ENCODE data around the gene KDM8. TPM values are rescaled to one million over a fixed set of nuclear protein-coding genes. Genes with fewer than 3 reads are reported as not detected.
"Not testable (repeated sequence)": the region's sequence is repeated elsewhere in the genome, so short reads cannot be mapped to it uniquely, and the experiment has no call there.

Gene KDM8
- polyA plus RNA-seq, 1 experiment, result 2.5 TPM

- TF ChIP-seq, protein P1, sequence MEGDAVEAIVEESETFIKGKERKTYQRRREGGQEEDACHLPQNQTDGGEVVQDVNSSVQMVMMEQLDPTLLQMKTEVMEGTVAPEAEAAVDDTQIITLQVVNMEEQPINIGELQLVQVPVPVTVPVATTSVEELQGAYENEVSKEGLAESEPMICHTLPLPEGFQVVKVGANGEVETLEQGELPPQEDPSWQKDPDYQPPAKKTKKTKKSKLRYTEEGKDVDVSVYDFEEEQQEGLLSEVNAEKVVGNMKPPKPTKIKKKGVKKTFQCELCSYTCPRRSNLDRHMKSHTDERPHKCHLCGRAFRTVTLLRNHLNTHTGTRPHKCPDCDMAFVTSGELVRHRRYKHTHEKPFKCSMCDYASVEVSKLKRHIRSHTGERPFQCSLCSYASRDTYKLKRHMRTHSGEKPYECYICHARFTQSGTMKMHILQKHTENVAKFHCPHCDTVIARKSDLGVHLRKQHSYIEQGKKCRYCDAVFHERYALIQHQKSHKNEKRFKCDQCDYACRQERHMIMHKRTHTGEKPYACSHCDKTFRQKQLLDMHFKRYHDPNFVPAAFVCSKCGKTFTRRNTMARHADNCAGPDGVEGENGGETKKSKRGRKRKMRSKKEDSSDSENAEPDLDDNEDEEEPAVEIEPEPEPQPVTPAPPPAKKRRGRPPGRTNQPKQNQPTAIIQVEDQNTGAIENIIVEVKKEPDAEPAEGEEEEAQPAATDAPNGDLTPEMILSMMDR (IDR thresholded peaks at IDR 0.05; ENCODE audit: low read depth, low read length), result no peak
These were observed 311 bp upstream of the KDM8 start for GRCh38 chr16:27202923-27203506.

DNA sequence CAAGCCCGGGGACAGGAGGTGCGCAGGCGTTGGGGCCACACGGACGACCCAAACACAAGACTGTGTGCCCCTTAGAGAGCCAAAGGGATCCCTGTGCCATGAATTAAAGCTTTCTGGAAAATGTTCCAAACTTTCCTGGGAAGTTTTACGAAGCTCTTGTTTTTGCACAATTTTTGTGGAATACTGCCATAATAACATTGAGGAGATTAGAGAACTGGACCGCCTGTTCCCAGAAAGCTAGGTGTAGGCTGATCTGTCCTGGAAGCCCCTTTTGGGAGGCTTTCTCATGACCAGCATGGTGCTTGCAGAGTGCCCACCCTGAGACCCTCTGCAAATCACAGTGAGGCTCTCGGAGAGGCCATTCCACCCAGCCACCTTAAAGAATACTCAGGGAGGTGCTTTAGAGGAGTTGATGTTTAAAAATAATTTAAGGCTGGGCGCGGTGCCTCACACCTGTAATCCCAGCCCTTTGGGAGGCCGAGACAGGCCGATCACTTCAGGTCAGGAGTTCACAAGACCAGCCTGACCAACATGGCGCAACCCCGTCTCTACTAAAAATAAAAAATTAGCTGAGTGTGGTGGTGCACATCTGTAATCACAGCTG, 1.1 kb downstream of the KDM8 start:
- TF ChIP-seq, protein P1 (IDR thresholded peaks at IDR 0.05; ENCODE audit: low read depth, low read length), result no peak
- ChIA-PET CTCF (interaction anchor here (0.7 to 3.3 kb wide), 8 partner anchors 10 to 163 kb away, joined by 3 to 18 read pairs (median 4); no protein-coding TSS in a partner anchor), POLR2A (interaction anchor here (0.6 to 1.9 kb wide), 10 partner anchors 12 to 1948 kb away, joined by 3 to 11 read pairs (median 5); no protein-coding TSS in a partner anchor)
- peak overlapping the region; percentile 90 for H3K4me3 ChIP-seq (ENCODE audit: low read depth, low read length)
- no peaks in the 10 kb centered on the region for H3K27me3 ChIP-seq (ENCODE audit: control insufficient read depth, insufficient read depth, low read length)
- DNase-seq (ENCODE audit: low read depth, low spot score), result no peak
- H3K9me3 ChIP-seq (ENCODE audit: control insufficient read depth, insufficient read depth, low read length), result no peaks in the 10 kb centered on the region; the same call in 1 of the 2 replicates
- H3K27ac ChIP-seq (ENCODE audit: low read depth, low read length), result peak overlapping the region; percentile 97

More at GRCh38 chr16:27202923-27203506, 311 bp upstream of the KDM8 start:
- H3K9me3 ChIP-seq (ENCODE audit: control insufficient read depth, insufficient read depth, low read length), result no peaks in the 10 kb centered on the region; the same call in 1 of the 2 replicates
- CTCF ChIA-PET, result interaction anchor here (0.9 to 3.3 kb wide), 7 partner anchors 23 to 250 kb away, joined by 3 to 18 read pairs (median 5); no protein-coding TSS in a partner anchor
- no peaks in the 10 kb centered on the region for H3K27me3 ChIP-seq (ENCODE audit: control insufficient read depth, insufficient read depth, low read length)
- H3K27ac ChIP-seq (ENCODE audit: low read depth, low read length), result peak overlapping the region; percentile 98
- DNase-seq (ENCODE audit: low read depth, low spot score), result no peak
- POLR2A ChIA-PET, result interaction anchor here (0.6 to 1.9 kb wide), 8 partner anchors 8 to 93 kb away, joined by 3 to 11 read pairs (median 6); no protein-coding TSS in a partner anchor
- H3K4me3 ChIP-seq (ENCODE audit: low read depth, low read length), result peak overlapping the region; percentile 93

DNA sequence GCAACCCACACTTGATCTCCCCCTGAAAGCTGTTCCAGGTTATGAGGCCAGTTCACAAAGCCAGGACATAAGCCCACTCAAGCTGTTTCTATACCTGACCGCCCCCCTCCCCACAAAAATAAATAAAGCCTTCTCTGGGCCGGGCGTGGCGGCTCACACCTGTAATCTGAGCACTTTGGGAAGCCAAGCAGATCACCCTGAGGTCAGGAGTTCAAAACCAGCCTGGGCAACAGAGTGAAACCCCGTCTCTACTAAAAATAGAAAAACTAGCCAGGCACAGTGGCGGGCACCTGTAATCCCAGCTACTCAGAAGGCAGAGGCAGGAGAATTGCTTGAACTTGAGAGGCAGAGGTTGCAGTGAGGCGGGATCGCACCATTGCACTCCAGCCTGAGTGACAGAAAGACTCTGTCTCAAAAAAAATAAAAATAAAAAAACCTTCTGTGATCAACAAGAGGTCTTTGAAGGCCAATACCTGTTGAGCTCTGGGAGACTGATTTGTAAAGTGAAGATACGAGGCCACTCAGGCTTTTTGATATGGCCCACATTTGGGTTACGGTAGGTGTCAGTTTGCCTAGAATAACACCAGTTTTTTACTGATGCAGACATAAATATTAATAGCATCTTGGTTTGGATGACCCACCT, 2.2 kb downstream of the KDM8 start:
- Histone ChIP-seq H3K4me3 (ENCODE audit: low read depth, low read length) (no peak overlapping the region), H3K9me3 (ENCODE audit: control insufficient read depth, insufficient read depth, low read length) (no peaks in the 10 kb centered on the region; the same call in 1 of the 2 replicates), H3K27me3 (ENCODE audit: control insufficient read depth, insufficient read depth, low read length) (no peaks in the 10 kb centered on the region), H3K27ac (ENCODE audit: low read depth, low read length) (no peak overlapping the region)
- TF ChIP-seq, protein P1 (IDR thresholded peaks at IDR 0.05; ENCODE audit: low read depth, low read length), result no peak
- ChIA-PET POLR2A (interaction anchor here (0.6 kb wide), 1 partner anchor 95 kb away, joined by 6 read pairs; no protein-coding TSS in a partner anchor), CTCF (no interaction called here)
- DNase-seq (ENCODE audit: low read depth, low spot score), result no peak

- H3K27ac ChIP-seq (ENCODE audit: low read depth, low read length); H3K4me3 ChIP-seq (ENCODE audit: low read depth, low read length); POLR2A ChIA-PET; CTCF ChIA-PET; H3K27me3 ChIP-seq (ENCODE audit: control insufficient read depth, insufficient read depth, low read length); DNase-seq (ENCODE audit: low read depth, low spot score); H3K9me3 ChIP-seq (ENCODE audit: control insufficient read depth, insufficient read depth, low read length): not testable (repeated sequence)
These were observed 3.8 kb downstream of the KDM8 start for GRCh38 chr16:27207121-27207520.

DNA sequence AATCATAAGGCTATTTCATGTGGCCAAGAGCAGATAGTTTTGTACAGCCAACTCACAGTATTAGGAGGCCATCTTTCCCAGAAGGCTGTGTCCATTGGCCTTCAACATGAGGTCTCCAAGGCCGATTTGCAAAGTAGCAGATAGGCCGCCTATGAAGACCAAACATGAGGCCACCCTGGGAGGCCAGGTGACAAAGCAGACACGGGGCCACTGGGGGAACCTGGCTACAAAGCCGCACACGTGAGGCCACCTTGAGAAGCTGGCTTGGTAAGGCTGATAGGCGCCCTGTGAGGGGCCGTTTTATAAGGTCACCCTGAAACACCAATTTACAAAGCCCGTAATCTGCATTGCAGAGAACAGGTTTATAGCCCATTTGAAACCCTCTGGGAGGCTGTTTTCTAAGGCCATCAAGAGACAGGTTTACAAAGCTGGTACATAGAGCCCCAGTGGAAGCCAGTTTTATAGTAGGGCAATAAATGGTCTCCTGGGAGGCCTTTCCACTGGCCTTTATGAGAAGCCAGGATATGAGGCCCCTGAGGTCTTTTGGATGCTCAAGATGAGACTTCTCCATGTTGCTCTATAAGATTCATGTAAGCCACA, 4.9 kb downstream of the KDM8 start:
- TF ChIP-seq, protein P1 (IDR thresholded peaks at IDR 0.05; ENCODE audit: low read depth, low read length), result no peak
- Histone ChIP-seq H3K27ac (ENCODE audit: low read depth, low read length) (no peak overlapping the region), H3K27me3 (ENCODE audit: control insufficient read depth, insufficient read depth, low read length) (no peaks in the 10 kb centered on the region), H3K4me3 (ENCODE audit: low read depth, low read length) (no peak overlapping the region), H3K9me3 (ENCODE audit: control insufficient read depth, insufficient read depth, low read length) (no peaks in the 10 kb centered on the region; the same call in 1 of the 2 replicates)
- DNase-seq (ENCODE audit: low read depth, low spot score), result no peak
- CTCF ChIA-PET, result interaction anchor here (1.7 kb wide), 1 partner anchor 29 kb away, joined by 5 read pairs; no protein-coding TSS in a partner anchor
- POLR2A ChIA-PET, result no interaction called here
